Activated CD8-positive, alpha-beta memory T cell treated with anti-CD3 and anti-CD28 coated beads for 24 hours (primary cell): ENCODE data around the gene NHERF1.

ENCODE experiments used
- DNase-seq: peaks from one replicate; pipeline ENCODE4 v3.0.0-alpha.2; 2020

NHERF1 gene

GRCh38 chr17:74815067-74815466 lies 66.6 kb downstream of the NHERF1 start:
- DNase-seq, result no peak

- no peak for DNase-seq
Observed at GRCh38 chr17:74815550-74816370, 67.3 kb downstream of the NHERF1 start.

DNA sequence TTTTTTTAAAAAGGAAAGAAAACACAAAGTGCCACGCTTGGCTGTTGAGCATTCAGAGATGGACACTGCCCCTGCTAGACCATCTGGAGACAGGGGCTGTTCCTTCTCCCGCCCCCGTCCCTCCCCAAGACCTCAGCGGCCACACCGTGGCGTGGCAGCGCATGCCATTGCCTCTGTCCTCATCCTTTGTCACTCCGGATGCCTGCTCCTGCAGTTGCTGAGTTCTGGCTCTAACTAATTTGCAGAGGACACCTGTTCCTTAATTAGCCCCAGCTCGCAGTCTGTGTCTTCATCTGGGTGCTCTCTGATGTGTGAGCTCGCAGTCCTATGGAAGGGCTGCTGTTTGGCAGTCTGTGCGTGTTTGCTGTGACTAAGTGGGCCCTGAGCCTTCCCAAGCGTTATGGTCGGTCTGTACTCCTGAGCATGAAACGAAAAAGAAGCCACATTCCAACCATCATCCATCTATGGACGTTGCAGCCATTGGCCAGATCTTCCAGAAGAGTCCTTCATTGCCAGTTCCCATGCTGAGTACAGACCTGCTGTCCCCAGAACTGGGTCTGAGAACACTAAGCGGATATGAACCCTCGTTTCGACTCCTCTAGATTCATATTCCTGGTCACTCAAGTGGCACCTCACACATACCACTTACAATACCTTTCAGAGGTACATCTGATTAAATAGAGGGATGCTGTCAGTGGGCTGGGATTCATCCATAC lies 68.6 kb downstream of the NHERF1 start:
- DNase-seq, result no peak

GRCh38 chr17:74818291-74818938 lies 70.0 kb downstream of the NHERF1 start:
- DNase-seq, result no peak
